Spleen (tissue), 11 donors: ENCODE measurements around the gene SEC62. TPM values are rescaled to one million over a fixed set of nuclear protein-coding genes. Genes with fewer than 3 reads are reported as not detected.

Source experiments
- DNase-seq: peaks from one replicate; pipeline ENCODE4 v3.0.0-alpha.2; 2020
- H3K27ac ChIP-seq, 8 donors: fragments of 200-600 bp; sonication (generic) in 7 of 8; 1 replicate in 4 of 8; 2 replicates in 4 of 8; pipeline versions ENCODE4 v1.5.0 to v1.8.0; 2016 to 2021; ENCODE audit warnings: inconsistent platforms in 4 of 8, mild to moderate bottlenecking in 4 of 8, moderate library complexity in 1 of 8
- H3K27me3 ChIP-seq, 7 donors: fragments of 200-600 bp; sonication (generic) in 6 of 7; replicated peaks in 1 of 7; 1 replicate in 4 of 7; 2 replicates in 3 of 7; pipeline versions ENCODE4 v1.5.0 to v1.8.0; 2016 to 2021; ENCODE audit warnings: inconsistent platforms in 3 of 7, mild to moderate bottlenecking in 1 of 7
- H3K36me3 ChIP-seq, 6 donors: fragments of 200-600 bp; sonication (generic) in 5 of 6; 1 replicate in 4 of 6; 2 replicates in 2 of 6; pipeline versions ENCODE4 v1.5.0 to v1.8.0; 2016 to 2021; ENCODE audit warnings: inconsistent platforms in 2 of 6
- H3K4me1 ChIP-seq, 6 donors: fragments of 200-600 bp; sonication (generic) in 5 of 6; 1 replicate in 3 of 6; 2 replicates in 3 of 6; pipeline versions ENCODE4 v1.5.0 to v1.8.0; 2016 to 2021; ENCODE audit warnings: inconsistent platforms in 3 of 6
- H3K4me3 ChIP-seq, 8 donors: fragments of 200-600 bp; sonication (generic) in 7 of 8; 1 replicate in 4 of 8; 2 replicates in 4 of 8; pipeline versions ENCODE4 v1.5.0 to v1.8.0; 2016 to 2021; ENCODE audit warnings: inconsistent platforms in 4 of 8, mild to moderate bottlenecking in 4 of 8, moderate library complexity in 2 of 8
- H3K9me3 ChIP-seq, 8 donors: fragments of 200-600 bp; sonication (generic) in 7 of 8; 1 replicate in 4 of 8; 2 replicates in 4 of 8; pipeline versions ENCODE4 v1.5.0 to v1.8.0; 2016 to 2021; ENCODE audit warnings: inconsistent platforms in 4 of 8
- POLR2A ChIP-seq, 3 donors: fragments of 450-650 bp; IDR thresholded peaks; one replicate each; pipeline ENCODE4 v1.5.1; 2017; ENCODE audit warnings: antibody characterized with exemption in 3 of 3, mild to moderate bottlenecking in 1 of 3
- POLR2AphosphoS5 ChIP-seq, 3 donors: sonication (generic); formaldehyde crosslinking; IDR thresholded peaks; one replicate each; pipeline ENCODE4 v1.5.1; 2017; ENCODE audit warnings: antibody characterized with exemption in 3 of 3
- WGBS, 5 donors: extraction: QIAGEN DNeasy Blood & Tissue Kit in 3 of 5; methylation state at CpG; one replicate each; pipeline versions ENCODE4 v1.1.5 to v1.1.7; 2013 to 2018; 5-methylcytosine and 5-hydroxymethylcytosine counted together
- intact Hi-C: fragments of 100-400 bp; cut with DNase I; formaldehyde crosslinking; loops from one replicate; pipeline ENCODE4 v1.15.0; 2023; ENCODE audit warnings: low total_unique reads
- polyA plus RNA-seq, 3 donors: library from polyadenylated mRNA; stranded (reverse); fragments of 200-250 nt; gene quantifications; one replicate each; pipeline ENCODE4 v1.2.1, GENCODE V29; 2013
- total RNA-seq, 7 donors: library from RNA; depleted of rRNA in 3 of 7; stranded (reverse); fragments of >200 nt in 3 of 7; fragmentation: NEBNext Ultra II Directional in 4 of 7; extraction: Animal tissue kit (Norgen Biotek cat#: 25700) in 4 of 7; gene quantifications; one replicate each; pipeline versions ENCODE4 v1.1.0 to v1.2.1, GENCODE V29; 2016 to 2021
- TF ChIP-seq, protein P1 (sequence below), 11 experiments: fragments of 200-600 bp in 7 of 11; fragments of 450-650 bp in 4 of 11; sonication (generic) in 4 of 11; IDR thresholded peaks in 8 of 11; conservative IDR thresholded peaks in 3 of 11; 1 replicate in 7 of 11; 2 replicates in 4 of 11; pipeline versions ENCODE4 v1.4.0 to v1.8.0; 2016 to 2021; ENCODE audit warnings: antibody characterized with exemption in 11 of 11, inconsistent platforms in 4 of 11, mild to moderate bottlenecking in 1 of 11
- donor health status: healthy with polysubstance abuse.
- donor health status: DM: no; HTN: no; CAD: no; lungs with moderate emphysema.
- donor health status: DM: no; HTN: no; CAD: no.
- donor health status: Bipolar disorder and iron deficiency.
- donor health status: healthy.
- donor health status: DM: no; HTN: no; CAD: no.
- donor health status: DM: yes; HTN: yes; CAD: no.

The SEC62 gene
- total and polyA plus RNA-seq, 10 donors: 32.8 to 178 (median 105) TPM

GRCh38 chr3:169964176-169964575 is 2.4 kb upstream of the SEC62 start:
- no peaks in the 10 kb centered on the region for H3K36me3 ChIP-seq
- H3K27ac ChIP-seq: peak overlapping the region in 1 of 8 donors; percentile 9
- DNase-seq: no peak
- H3K27me3 ChIP-seq: no peaks in the 10 kb centered on the region
- H3K4me1 ChIP-seq: peaks cover 17 to 52% (median 29%) of the 10 kb centered on the region in 6 donors
- TF ChIP-seq POLR2AphosphoS5 (IDR thresholded peaks at IDR 0.05) (no peak), POLR2A (IDR thresholded peaks at IDR 0.05) (no peak)
- TF ChIP-seq, protein P1, sequence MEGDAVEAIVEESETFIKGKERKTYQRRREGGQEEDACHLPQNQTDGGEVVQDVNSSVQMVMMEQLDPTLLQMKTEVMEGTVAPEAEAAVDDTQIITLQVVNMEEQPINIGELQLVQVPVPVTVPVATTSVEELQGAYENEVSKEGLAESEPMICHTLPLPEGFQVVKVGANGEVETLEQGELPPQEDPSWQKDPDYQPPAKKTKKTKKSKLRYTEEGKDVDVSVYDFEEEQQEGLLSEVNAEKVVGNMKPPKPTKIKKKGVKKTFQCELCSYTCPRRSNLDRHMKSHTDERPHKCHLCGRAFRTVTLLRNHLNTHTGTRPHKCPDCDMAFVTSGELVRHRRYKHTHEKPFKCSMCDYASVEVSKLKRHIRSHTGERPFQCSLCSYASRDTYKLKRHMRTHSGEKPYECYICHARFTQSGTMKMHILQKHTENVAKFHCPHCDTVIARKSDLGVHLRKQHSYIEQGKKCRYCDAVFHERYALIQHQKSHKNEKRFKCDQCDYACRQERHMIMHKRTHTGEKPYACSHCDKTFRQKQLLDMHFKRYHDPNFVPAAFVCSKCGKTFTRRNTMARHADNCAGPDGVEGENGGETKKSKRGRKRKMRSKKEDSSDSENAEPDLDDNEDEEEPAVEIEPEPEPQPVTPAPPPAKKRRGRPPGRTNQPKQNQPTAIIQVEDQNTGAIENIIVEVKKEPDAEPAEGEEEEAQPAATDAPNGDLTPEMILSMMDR (IDR thresholded peaks at IDR 0.05 in 8 of 11, conservative IDR thresholded peaks at IDR 0.05 in 3 of 11): no peak
- 83 to 91% (median 88%) methylated on average over 2 of the region's 2 CpGs for WGBS, 5 donors
- no peak overlapping the region for H3K4me3 ChIP-seq
- intact Hi-C loops: loop anchor here (10.0 kb wide), 1 partner anchor 199 kb away; the partner anchor contains the start of genes ACTRT3 and TERC
- H3K9me3 ChIP-seq: no peaks in the 10 kb centered on the region

- Histone ChIP-seq H3K9me3 (no peaks in the 10 kb centered on the region), H3K36me3 (peaks cover 0 to 13% (median 0%) of the 10 kb centered on the region in 6 donors), H3K27ac (peak overlapping the region; percentile 96 to 98 (median 98)), H3K4me3 (peak overlapping the region; percentile 70 to 87 (median 72)), H3K4me1 (peaks cover 33 to 68% (median 46%) of the 10 kb centered on the region in 6 donors), H3K27me3 (no peaks in the 10 kb centered on the region)
- WGBS, 5 donors: 64 to 74% (median 67%) methylated on average over 21 of the region's 21 CpGs
- DNase-seq: no peak
- intact Hi-C loops: loop anchor here (10.0 kb wide), 1 partner anchor 201 kb away; the partner anchor contains the start of genes ACTRT3 and TERC
- TF ChIP-seq, protein P1 (IDR thresholded peaks at IDR 0.05 in 8 of 11, conservative IDR thresholded peaks at IDR 0.05 in 3 of 11): no peak
- no peak for TF ChIP-seq POLR2AphosphoS5 (IDR thresholded peaks at IDR 0.05)
- no peak for TF ChIP-seq POLR2A (IDR thresholded peaks at IDR 0.05)
Observed at GRCh38 chr3:169965562-169966427, 812 bp upstream of the SEC62 start.

DNA sequence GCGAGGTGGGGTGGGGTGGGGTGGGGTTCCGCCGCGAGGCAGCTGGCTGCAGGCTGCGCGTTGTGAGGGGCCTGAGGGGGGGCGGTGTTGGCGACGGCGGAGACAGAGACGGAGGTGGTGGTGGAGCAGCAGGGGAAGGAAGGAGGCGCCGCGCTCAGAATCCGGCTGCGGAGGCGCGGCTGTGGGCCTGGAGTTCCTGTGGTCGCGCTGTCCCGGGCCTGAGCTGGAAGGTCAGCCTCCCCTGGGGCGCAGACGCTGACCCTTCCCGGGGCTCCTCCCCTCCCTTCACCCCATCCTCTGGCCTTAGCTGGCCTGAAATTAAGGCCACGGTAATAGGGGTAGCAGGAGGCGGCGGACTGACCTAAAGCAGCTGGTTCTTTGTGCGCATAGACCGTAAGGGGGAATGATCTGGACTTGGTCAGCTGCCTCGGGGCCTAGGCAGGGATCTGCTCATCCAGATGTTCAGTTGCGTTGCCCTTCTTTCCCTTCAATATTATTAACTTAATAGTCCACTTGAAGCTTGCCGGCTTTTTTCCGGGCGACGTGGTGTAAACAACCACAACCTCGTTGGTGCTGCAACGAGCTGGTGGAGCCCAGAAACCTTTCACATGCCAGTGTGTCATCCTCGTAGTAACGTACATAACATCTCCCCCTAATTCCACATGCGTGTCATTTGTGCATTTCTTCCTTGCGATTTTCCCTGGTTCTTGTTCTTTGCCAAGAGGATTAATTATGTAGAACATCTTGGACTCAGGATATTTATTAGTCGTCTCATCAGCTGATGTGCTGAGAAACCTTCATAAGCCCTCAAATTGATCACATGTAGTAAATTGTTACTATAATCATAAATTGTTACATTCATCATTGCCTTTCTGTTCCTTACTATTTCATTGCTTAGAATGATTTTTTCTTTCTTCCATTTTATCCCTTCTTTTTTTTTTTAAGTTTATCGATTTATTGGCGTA is 626 bp downstream of the SEC62 start:
- Histone ChIP-seq H3K4me1 (peaks cover 47 to 83% (median 60%) of the 10 kb centered on the region in 6 donors), H3K9me3 (no peaks in the 10 kb centered on the region), H3K36me3 (peaks cover 0 to 22% (median 0%) of the 10 kb centered on the region in 6 donors), H3K27ac (peak overlapping the region; percentile 96 to 98 (median 98)), H3K4me3 (peak overlapping the region; percentile 70 to 87 (median 72)), H3K27me3 (no peaks in the 10 kb centered on the region)
- intact Hi-C loops: loop anchor here (10.0 kb wide), 1 partner anchor 202 kb away; the partner anchor contains the start of genes ACTRT3 and TERC
- 4 to 7% (median 5%) methylated on average over 26 to 44 of the region's 44 CpGs for WGBS, 5 donors
- no peak for TF ChIP-seq POLR2AphosphoS5 (IDR thresholded peaks at IDR 0.05)
- TF ChIP-seq, protein P1 (IDR thresholded peaks at IDR 0.05 in 8 of 11, conservative IDR thresholded peaks at IDR 0.05 in 3 of 11): no peak
- no peak for TF ChIP-seq POLR2A (IDR thresholded peaks at IDR 0.05)
- no peak for DNase-seq
